Heart right ventricle (tissue), 16 donors: ENCODE data around the gene RANBP9. TPM values are rescaled to one million over a fixed set of nuclear protein-coding genes. Genes with fewer than 3 reads are reported as not detected.

Source experiments
- ATAC-seq, 8 donors: fragments of 200-7000 bp; cut with Tn5 transposase; one replicate each; pipeline ENCODE4 v1.9.1; 2020; ENCODE audit warnings: mild to moderate bottlenecking in 8 of 8, moderate library complexity in 8 of 8, moderate number of reproducible peaks in 1 of 8
- DNase-seq, 2 donors: peaks; one replicate each; pipeline ENCODE4 v3.0.0-alpha.2; 2020
- H3K27ac ChIP-seq, 10 donors: fragments of 200-600 bp; sonication (generic) in 2 of 10; one replicate each; pipeline versions ENCODE4 v1.5.0 to v1.8.0; 2020 to 2022; ENCODE audit warnings: mild to moderate bottlenecking in 3 of 10
- H3K27me3 ChIP-seq, 7 donors: fragments of 200-600 bp; one replicate each; pipeline ENCODE4 v1.8.0; 2021 to 2022; ENCODE audit warnings: mild to moderate bottlenecking in 2 of 7
- H3K36me3 ChIP-seq, 9 donors: fragments of 200-600 bp; sonication (generic) in 1 of 9; one replicate each; pipeline versions ENCODE4 v1.5.0 to v1.8.0; 2020 to 2022; ENCODE audit warnings: mild to moderate bottlenecking in 2 of 9
- H3K4me1 ChIP-seq, 9 donors: fragments of 200-600 bp; sonication (generic) in 1 of 9; one replicate each; pipeline versions ENCODE4 v1.5.0 to v1.8.0; 2020 to 2022; ENCODE audit warnings: mild to moderate bottlenecking in 4 of 9
- H3K4me3 ChIP-seq, 10 donors: fragments of 200-600 bp; sonication (generic) in 2 of 10; one replicate each; pipeline versions ENCODE4 v1.5.0 to v1.8.0; 2020 to 2022; ENCODE audit warnings: mild to moderate bottlenecking in 7 of 10, moderate library complexity in 2 of 10
- H3K9me3 ChIP-seq, 11 donors: fragments of 200-600 bp in 10 of 11; sonication (generic) in 2 of 11; one replicate each; pipeline versions ENCODE4 v1.5.0 to v1.8.0; 2013 to 2022; ENCODE audit warnings: mild to moderate bottlenecking in 2 of 11, control low read depth in 1 of 11, moderate library complexity in 1 of 11
- CTCF ChIP-seq, 9 donors: fragments of 200-600 bp; sonication (generic) in 2 of 9; IDR thresholded peaks; one replicate each; pipeline versions ENCODE4 v1.5.0 to v1.8.0; 2021 to 2022; ENCODE audit warnings: antibody characterized with exemption in 9 of 9, mild to moderate bottlenecking in 5 of 9, moderate library complexity in 1 of 9
- WGBS, 2 donors: extraction: QIAGEN DNeasy Blood & Tissue Kit; methylation state at CpG; one replicate each; pipeline ENCODE4 v1.1.7; 2013; ENCODE audit warnings: inconsistent platforms in 1 of 2; 5-methylcytosine and 5-hydroxymethylcytosine counted together
- intact Hi-C, 10 donors: fragments of 100-400 bp; cut with DNase I; formaldehyde crosslinking; loops; one replicate each; pipeline versions ENCODE4 v1.11.1 to v1.14.2; 2022
- polyA plus RNA-seq, 2 donors: library from polyadenylated mRNA; stranded (reverse); fragments of 200-250 nt; gene quantifications; one replicate each; pipeline ENCODE4 v1.2.3, GENCODE V29; 2013
- total RNA-seq, 10 donors: library from RNA; stranded (reverse); fragmentation: NEBNext Ultra II Directional in 3 of 10; extraction: Animal tissue kit (Norgen Biotek cat#: 25700) in 3 of 10; gene quantifications; one replicate each; pipeline versions ENCODE4 v1.2.1 to v1.2.4, GENCODE V29; 2021 to 2023
- donor health status: Arrhythmogenic right ventricular cardiomyopathy.
- donor health status: ischemic (EF 13 %, LVEDD 7.1; RV severe dilation, severe dysfunction).
- donor health status: healthy with polysubstance abuse.
- donor health status: DM: no; HTN: yes; CAD: no.
- donor health status: DM: no; HTN: no; CAD: no.
- donor health status: ischemic (EF 25% LVEDD 6.9; RV normal size, moderate dysfunction).
- donor health status: ischemic (EF 25% LVEDD 5.7; RV mildly dilated, moderate dysfunction).
- donor health status: healthy.
- donor health status: DM: yes; HTN: yes; CAD: no.
- donor health status: Ischemic cardiomyopathy.
- donor health status: ischemic (EF 35%, LVEDD 5.7; RV mildly dilated, moderate dysfunction).
- donor health status: nonischemic (EF 11% LVEDD 7.7; RV severe dilation, severe dysfunction).
- donor health status: DM: yes; HTN: yes; CAD: no.
- donor health status: PGD.
- donor health status: ischemic (EF 29% LVEDD 5.4; RV normal size, mild dysfunction).
- donor health status: nonischemic (EF 23%, LVEDD 6.1; RV moderate dilation, normal function).

Gene RANBP9
- total and polyA plus RNA-seq, 12 donors = 10.0 to 41.6 (median 33.8) TPM

- Histone ChIP-seq H3K9me3 (peaks cover 0 to 5% (median 0%) of the 10 kb centered on the region in 11 donors), H3K4me1 (peaks cover 4 to 32% (median 21%) of the 10 kb centered on the region in 9 donors), H3K36me3 (peaks cover 0 to 4% (median 0%) of the 10 kb centered on the region in 9 donors), H3K4me3 (peak overlapping the region; percentile 53 to 90 (median 74)), H3K27ac (peak overlapping the region; percentile 87 to 100 (median 98)), H3K27me3 (no peaks in the 10 kb centered on the region)
- DNase-seq (peak in 1 of 2 donors; percentile 28), ATAC-seq (peak in 1 of 8 donors; percentile 16)
- 3 to 7% methylated on average over 14 of the region's 14 CpGs for whole genome bisulfite sequencing, 2 donors
- TF ChIP-seq CTCF (IDR thresholded peaks at IDR 0.05) = no peak
- intact Hi-C loops = loop anchor here in 8 of 10 donors (2.0 to 10.0 kb wide), 5 partner anchors 86 to 239 kb away; partner anchors contain the start of gene GFOD1 (in 6 of the 8)
Measured at GRCh38 chr6:13573669-13574110, 137.9 kb downstream of the RANBP9 start.

GRCh38 chr6:13572951-13573654 is 138.5 kb downstream of the RANBP9 start:
- peaks cover 0 to 4% (median 0%) of the 10 kb centered on the region in 9 donors for H3K36me3 ChIP-seq
- H3K4me3 ChIP-seq = peak overlapping the region in 9 of 10 donors; percentile 59 to 90 (median 74)
- H3K4me1 ChIP-seq = peaks cover 4 to 32% (median 18%) of the 10 kb centered on the region in 9 donors
- intact Hi-C loops = loop anchor here in 7 of 10 donors (5.0 to 10.0 kb wide), 3 partner anchors 86 to 238 kb away; partner anchors contain the start of gene GFOD1 (in 5 of the 7)
- TF ChIP-seq CTCF (IDR thresholded peaks at IDR 0.05) = no peak
- no peaks in the 10 kb centered on the region for H3K27me3 ChIP-seq
- peak overlapping the region; percentile 87 to 100 (median 98) for H3K27ac ChIP-seq
- ATAC-seq (no peak), DNase-seq (no peak)
- peaks cover 0 to 5% (median 0%) of the 10 kb centered on the region in 11 donors for H3K9me3 ChIP-seq
- WGBS, 2 donors = 71 to 78% methylated on average over 16 of the region's 16 CpGs

- Histone ChIP-seq H3K4me1 (peaks cover 4 to 32% (median 18%) of the 10 kb centered on the region in 9 donors), H3K9me3 (peaks cover 0 to 5% (median 0%) of the 10 kb centered on the region in 11 donors), H3K27me3 (no peaks in the 10 kb centered on the region), H3K27ac (peak overlapping the region in 1 of 10 donors; percentile 34), H3K36me3 (peaks cover 0 to 4% (median 0%) of the 10 kb centered on the region in 9 donors), H3K4me3 (no peak overlapping the region)
- intact Hi-C loops = loop anchor here in 7 of 10 donors (5.0 to 10.0 kb wide), 3 partner anchors 85 to 237 kb away; partner anchors contain the start of gene GFOD1 (in 5 of the 7)
- WGBS, 2 donors = 87 to 89% methylated on average over 7 of the region's 7 CpGs
- TF ChIP-seq CTCF (IDR thresholded peaks at IDR 0.05) = no peak
- no peak for DNase-seq
- no peak for ATAC-seq
Measured at GRCh38 chr6:13572240-13572639, 139.4 kb downstream of the RANBP9 start.

Other genes with a start within 250 kb of the RANBP9 start
- 10 to 100 TPM; 26.5 to 96.5 (median 41.0) TPM for gene GFOD1, start 224.2 kb downstream of the RANBP9 start, total RNA-seq
- gene GFOD1, start 224.2 kb downstream of the RANBP9 start, polyA plus RNA-seq = 10 to 100 TPM; 13.8 to 18.2 TPM
- 10 to 100 TPM; 32.9 to 60.1 (median 47.2) TPM for gene SIRT5, start 137.2 kb downstream of the RANBP9 start, total RNA-seq
- 10 to 100 TPM; 10.8 to 23.4 TPM for gene SIRT5, start 137.2 kb downstream of the RANBP9 start, polyA plus RNA-seq
- 10 to 100 TPM; 41.5 to 55.8 (median 46.8) TPM for gene NOL7, start 96.5 kb downstream of the RANBP9 start, total RNA-seq
- 100 to 1,000 TPM in 1 of 2 donors, 10 to 100 TPM in 1; 45.3 to 112 TPM for gene NOL7, start 96.5 kb downstream of the RANBP9 start, polyA plus RNA-seq
- gene MCUR1, start 102.7 kb upstream of the RANBP9 start, total RNA-seq = 10 to 100 TPM; 25.2 to 40.8 (median 32.7) TPM
- gene MCUR1, start 102.7 kb upstream of the RANBP9 start, polyA plus RNA-seq = 10 to 100 TPM; 17.2 to 81.6 TPM
- gene RNF182, start 213.1 kb upstream of the RANBP9 start, total RNA-seq = under 1 TPM in 1 of 10 donors, not detected in 9; 0.07 TPM
- gene RNF182, start 213.1 kb upstream of the RANBP9 start, polyA plus RNA-seq = under 1 TPM in 1 of 2 donors, not detected in 1; 0.06 TPM